ENCODE results near the gene TSPAN19.
"Not testable (repeated sequence)": the region's sequence is repeated elsewhere in the genome, so short reads cannot be mapped to it uniquely, and the experiment has no call there.

The TSPAN19 gene

DNA sequence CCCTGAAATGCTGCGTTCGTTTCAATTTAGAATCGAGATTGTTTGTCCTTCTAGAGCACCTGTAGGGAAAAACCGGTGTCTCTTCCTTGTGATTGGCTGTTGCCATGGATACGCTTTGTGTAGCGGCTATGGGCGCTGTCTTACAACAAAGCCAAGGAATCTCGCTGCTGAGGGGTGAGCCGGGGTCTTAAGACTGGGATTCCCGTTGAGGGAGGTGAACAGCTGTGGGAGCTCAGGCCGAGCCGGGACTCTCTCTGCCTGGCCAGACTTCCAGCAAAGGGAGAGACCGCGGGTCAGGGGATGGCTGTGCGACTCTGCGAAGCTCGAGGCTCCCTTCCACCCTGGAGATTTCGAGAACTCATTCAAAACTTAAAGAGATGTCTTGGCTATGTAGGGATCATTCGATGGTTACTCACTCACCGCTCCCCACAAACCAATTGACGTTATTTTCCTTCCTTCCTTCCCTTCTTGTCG lies at the start of gene TSPAN19, which contains the start of gene LRRIQ1:
TSS of gene TSPAN19 (minus strand) at position 44 of the 474 bp plus-strand sequence. CDS start 6,331 bp downstream, outside the sequence.
TSS of gene LRRIQ1 (plus strand) at position 118 of the 474 bp plus-strand sequence. CDS start 1,826 bp downstream, outside the sequence.
- peak; percentile 79 to 91 for DNase-seq

GRCh38 chr12:85085066-85085465 lies 49.0 kb upstream of the TSPAN19 start:
- DNase-seq: no peak

GRCh38 chr12:85076688-85077430 lies 40.8 kb upstream of the TSPAN19 start:
- DNase-seq: peak; percentile 40 to 75

- no peak for DNase-seq
Measured at GRCh38 chr12:85072826-85073225, 36.7 kb upstream of the TSPAN19 start.

GRCh38 chr12:85065837-85066482 lies 29.9 kb upstream of the TSPAN19 start:
- DNase-seq: no peak

DNA sequence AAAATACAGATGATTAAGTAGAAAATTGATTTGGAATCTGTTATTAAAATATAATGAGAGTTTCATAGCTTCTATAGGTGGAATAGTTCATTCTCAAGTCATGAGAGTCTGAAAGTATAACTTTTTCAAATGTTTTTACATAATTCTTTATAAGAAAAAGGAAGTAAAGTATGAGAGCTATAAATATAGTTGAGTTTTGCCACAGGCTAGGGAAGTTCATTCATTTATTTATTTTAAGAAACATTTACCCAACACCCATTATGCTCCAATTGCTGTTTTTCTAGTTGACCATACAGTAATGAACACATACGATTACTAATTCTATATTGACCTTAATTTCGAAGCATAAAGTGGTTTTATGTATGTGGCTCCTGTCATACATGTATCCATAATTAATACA lies 24.8 kb upstream of the TSPAN19 start:
- DNase-seq: no peak

- DNase-seq: no peak
Measured at GRCh38 chr12:85059594-85059993, 23.5 kb upstream of the TSPAN19 start.

DNA sequence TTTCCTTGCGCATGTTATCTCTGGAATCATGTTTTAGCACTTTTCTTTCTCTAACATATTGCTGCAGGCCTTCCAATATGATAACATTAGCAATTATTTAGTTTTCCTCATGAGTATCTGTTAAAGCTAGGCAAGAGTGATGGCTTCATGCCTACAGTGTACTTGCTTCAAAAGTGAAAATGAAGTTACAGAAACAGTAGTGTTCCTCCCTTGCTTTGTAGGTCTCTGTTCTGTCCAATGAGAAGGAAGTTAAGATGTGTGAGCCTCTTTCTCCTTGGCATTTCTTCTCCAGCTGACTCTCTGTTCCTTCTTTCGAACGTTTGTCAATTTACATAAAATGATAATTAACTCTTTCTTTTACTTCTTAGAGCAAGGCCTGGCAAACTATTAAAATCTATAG lies 22.3 kb upstream of the TSPAN19 start:
- no peak for DNase-seq

- DNase-seq: peak; percentile 14 to 73
Measured at GRCh38 chr12:85057370-85057963, 21.4 kb upstream of the TSPAN19 start.

DNA sequence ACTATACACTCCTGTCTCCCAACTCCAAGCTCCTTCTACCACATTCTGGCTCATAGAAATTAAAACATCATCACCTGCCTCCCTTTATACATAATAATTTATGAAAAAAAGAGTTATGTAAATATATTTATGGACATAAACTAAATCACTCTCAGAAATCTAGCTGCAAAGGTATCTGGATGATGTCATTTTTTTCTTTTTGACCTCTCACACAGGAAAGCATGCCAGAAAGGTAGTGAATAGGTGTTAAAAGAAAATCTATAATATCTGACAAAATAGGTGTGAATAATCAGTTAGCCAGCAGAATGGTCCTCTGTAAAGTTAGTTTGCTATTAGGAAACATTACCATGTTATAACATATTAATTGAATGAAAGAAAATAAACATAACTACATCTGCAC lies 7.8 kb upstream of the TSPAN19 start:
- no peak for DNase-seq

- DNase-seq: no peak
Measured at GRCh38 chr12:85041395-85041794, 5.3 kb upstream of the TSPAN19 start.

- DNase-seq: peak in 1 of 2 experiments; percentile 13
Measured at GRCh38 chr12:85036733-85037132, 656 bp upstream of the TSPAN19 start.

DNA sequence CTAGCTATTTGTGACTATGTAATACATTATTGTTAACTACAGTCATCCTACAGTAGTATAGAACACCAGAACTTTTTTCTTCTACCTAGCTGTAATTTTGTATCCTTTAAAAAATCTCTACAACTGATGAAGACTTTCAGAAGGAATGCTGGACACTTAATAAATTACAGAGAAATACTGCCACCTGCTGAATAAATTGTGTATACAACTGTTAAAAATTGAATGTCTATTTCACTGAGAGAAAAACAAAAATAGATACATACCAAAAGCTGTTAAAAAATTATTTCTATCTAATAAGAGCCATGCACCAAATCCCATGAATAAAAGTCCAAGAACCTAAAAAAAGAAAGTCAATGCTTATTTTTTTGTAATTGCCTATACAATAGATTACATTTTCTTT lies 6.6 kb downstream of the TSPAN19 start:
- peak; percentile 11 to 35 for DNase-seq

- DNase-seq: no peak
Measured at GRCh38 chr12:85018098-85018497, 18.0 kb downstream of the TSPAN19 start.

DNA sequence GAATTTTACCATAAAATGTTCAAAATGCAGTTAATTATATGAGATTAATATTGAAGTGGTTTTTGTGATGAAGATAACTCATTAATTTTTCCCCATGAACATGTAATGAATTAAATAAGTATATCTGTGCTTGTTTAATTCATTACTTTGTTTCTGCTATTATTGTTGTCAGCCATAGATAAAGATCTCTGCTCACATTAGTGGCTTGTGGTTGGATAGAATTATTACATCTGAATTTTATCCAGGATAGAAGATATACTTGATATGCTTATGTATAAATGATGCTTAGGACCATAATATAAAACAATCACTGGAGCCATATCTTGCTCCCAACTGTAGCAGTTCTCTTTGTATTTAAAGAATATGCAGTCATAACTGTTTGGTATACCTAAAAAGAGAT lies 18.5 kb downstream of the TSPAN19 start:
- DNase-seq: no peak

- DNase-seq: no peak
Measured at GRCh38 chr12:85017133-85017532, 18.9 kb downstream of the TSPAN19 start.

- no peak for DNase-seq
Measured at GRCh38 chr12:85016413-85016812, 19.7 kb downstream of the TSPAN19 start.

DNA sequence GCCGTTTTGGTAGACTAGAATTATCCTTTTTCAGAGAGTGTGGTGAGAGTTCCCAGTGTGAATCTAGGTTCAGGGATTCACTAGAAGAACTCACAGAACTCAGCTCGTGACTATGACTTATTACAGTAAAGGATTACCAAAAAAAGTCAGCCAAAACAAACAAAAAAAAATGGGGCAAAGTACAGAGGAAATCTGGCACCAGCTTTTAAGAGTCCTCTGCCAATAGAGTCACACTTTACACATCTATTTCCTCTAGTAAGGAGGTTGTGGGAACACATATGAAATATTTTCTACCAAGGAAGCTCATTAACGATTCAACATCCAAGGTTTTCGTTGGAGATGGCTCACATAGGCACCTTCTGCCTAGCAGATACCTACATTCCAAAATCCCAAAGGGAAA lies 28.2 kb downstream of the TSPAN19 start:
- no peak for DNase-seq

GRCh38 chr12:85006206-85006605 lies 29.9 kb downstream of the TSPAN19 start:
- DNase-seq: no peak

DNA sequence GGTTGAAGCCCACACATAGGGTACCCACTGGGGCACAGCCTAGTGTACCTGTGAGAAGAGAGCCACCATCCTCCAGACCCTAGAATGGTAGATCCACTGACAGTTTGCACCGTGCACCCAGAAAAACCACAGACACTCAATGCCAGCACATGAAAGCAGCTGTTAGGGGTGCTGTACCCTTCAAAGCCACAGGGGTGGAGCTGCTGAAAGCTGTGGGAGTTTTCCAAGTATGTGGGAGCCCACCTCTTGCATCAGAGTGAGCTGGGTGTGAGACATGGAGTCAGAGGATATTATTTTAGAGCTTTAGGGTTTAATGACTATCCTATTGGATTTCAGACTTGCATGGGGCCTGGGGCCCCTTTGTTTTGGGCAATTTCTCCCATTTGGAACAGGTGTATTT lies 30.5 kb downstream of the TSPAN19 start:
- DNase-seq: no peak

- DNase-seq: not testable (repeated sequence)
Measured at GRCh38 chr12:85005047-85005446, 31.0 kb downstream of the TSPAN19 start.

GRCh38 chr12:85004204-85004603 lies 31.9 kb downstream of the TSPAN19 start:
- no peak for DNase-seq

DNA sequence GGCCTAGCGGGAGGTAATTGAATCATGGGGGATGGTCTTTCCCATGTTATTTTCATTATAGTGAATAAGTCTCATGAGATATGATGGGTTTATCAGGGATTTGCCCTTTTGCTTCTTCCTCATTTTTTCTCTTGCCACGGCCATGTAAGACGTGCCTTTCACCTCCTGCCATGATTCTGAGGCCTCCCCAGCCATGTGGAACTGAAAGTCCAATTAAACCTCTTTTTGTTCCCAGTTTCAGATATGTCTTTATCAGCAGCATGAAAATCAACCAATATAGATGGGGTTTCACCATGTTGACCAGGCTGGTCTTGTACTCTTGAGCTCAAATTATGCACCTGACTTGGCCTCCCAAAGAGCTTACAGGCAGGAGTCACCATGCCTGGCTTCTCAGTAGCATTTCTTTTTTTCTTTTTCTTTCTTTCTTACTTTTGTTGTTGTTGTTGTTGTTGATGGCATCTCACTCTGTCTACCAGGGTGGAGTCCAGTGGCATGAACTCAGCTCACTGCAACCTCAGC lies 33.2 kb downstream of the TSPAN19 start:
- DNase-seq: no peak

DNA sequence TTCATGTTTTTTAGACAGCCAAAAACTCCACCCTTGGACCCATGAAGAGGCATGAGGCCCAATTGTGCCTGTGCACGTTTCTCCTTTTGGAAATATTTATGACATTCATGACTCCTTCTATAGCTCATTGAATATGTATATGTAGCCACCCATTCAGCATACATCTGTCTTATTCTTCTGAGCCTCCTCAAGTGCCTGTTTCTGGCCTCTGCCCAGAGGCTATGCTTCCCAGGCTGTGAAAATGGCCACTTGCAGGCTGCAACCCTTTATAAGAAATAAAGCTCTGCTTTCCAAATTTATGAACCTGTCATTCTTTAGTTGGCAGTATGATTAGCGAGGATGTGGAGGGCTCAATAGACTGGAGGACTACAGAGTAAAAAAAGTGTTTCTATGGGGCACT lies 35.3 kb downstream of the TSPAN19 start:
- DNase-seq: no peak
